HCT116 (cell line): ENCODE data around the gene UPB1.

Experiments
- CEBPB ChIP-seq: IDR thresholded peaks from 2 replicates; pipeline ENCODE4 v1.6.1; 2012; ENCODE audit warnings: low read depth
- ELF1 ChIP-seq: IDR thresholded peaks from 2 replicates; pipeline ENCODE4 v1.6.1; 2012; ENCODE audit warnings: low read depth, borderline replicate concordance
- EZH2 ChIP-seq: fragments of 200-600 bp; sonication (generic); IDR thresholded peaks from 2 replicates; pipeline ENCODE4 v1.6.1; 2017; ENCODE audit warnings: antibody characterized with exemption, mixed run types
- EZH2phosphoT487 ChIP-seq: fragments of 200-600 bp; IDR thresholded peaks from 2 replicates; pipeline ENCODE4 v1.6.1; 2018; ENCODE audit warnings: antibody characterized with exemption, borderline replicate concordance
- JUND ChIP-seq: IDR thresholded peaks from 2 replicates; pipeline ENCODE4 v1.6.1; 2012
- POLR2AphosphoS5 ChIP-seq: IDR thresholded peaks from 2 replicates; pipeline ENCODE4 v1.6.1; 2011; ENCODE audit warnings: mild to moderate bottlenecking, low read depth, low read length, moderate library complexity
- SP1 ChIP-seq: IDR thresholded peaks from 2 replicates; pipeline ENCODE4 v1.6.1; 2012; ENCODE audit warnings: low read depth
- SRF ChIP-seq: IDR thresholded peaks from 2 replicates; pipeline ENCODE4 v1.6.1; 2012; ENCODE audit warnings: low read depth
- TCF7L2 ChIP-seq: IDR thresholded peaks from 2 replicates; pipeline ENCODE4 v1.7.0; 2011; ENCODE audit warnings: borderline replicate concordance, inconsistent platforms; ENCODE audit not compliant: insufficient read depth, insufficient read length; ENCODE audit errors: extremely low read depth
- YY1 ChIP-seq: IDR thresholded peaks from 2 replicates; pipeline ENCODE4 v1.6.1; 2011; ENCODE audit warnings: low read length, low read depth, moderate library complexity, mild to moderate bottlenecking; ENCODE audit not compliant: insufficient replicate concordance; ENCODE audit errors: extremely low read depth
- TF ChIP-seq, protein P1 (sequence below), 3 experiments: fragments of 200-600 bp in 1 of 3; sonication (generic) in 1 of 3; IDR thresholded peaks in 2 of 3; conservative IDR thresholded peaks in 1 of 3; 2 replicates each; pipeline ENCODE4 v1.5.1; 2012 to 2017; ENCODE audit warnings: low read depth in 2 of 3, low read length in 2 of 3, antibody characterized with exemption in 1 of 3, borderline replicate concordance in 1 of 3, control low read depth in 1 of 3, mild to moderate bottlenecking in 1 of 3, mixed read lengths in 1 of 3, mixed run types in 1 of 3, moderate library complexity in 1 of 3; ENCODE audit not compliant: insufficient read depth in 1 of 3
- TF ChIP-seq, protein P2 (sequence below): IDR thresholded peaks from 2 replicates; pipeline ENCODE4 v1.6.1; 2011; ENCODE audit warnings: mild to moderate bottlenecking, low read length, moderate library complexity; ENCODE audit not compliant: insufficient replicate concordance; ENCODE audit errors: extremely low read depth
- TF ChIP-seq, protein P3 (sequence below): IDR thresholded peaks from 2 replicates; pipeline ENCODE4 v1.6.1; 2012; ENCODE audit warnings: low read depth
- TF ChIP-seq, protein P4 (sequence below): IDR thresholded peaks from 2 replicates; pipeline ENCODE4 v1.6.1; 2012

DNA sequence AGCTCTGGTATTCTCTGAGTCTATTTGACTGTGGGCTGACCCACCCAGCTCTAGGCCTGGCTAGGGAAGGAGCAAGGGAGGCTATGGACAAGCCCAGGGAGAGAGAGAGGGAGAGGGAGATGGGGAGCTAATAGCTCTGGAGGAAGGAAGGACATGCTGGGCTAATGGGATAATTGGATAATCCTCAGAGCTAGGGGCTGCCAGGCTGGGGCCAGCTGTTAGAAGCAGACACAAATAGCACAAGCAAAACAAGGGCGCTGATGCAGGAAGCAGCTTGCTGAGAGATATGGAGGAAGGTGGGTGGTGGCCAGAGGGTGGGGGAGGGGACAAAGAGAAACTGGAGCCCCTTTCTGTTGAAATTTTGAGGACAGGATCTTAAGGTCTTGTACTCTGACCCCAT, 44.5 kb upstream of the UPB1 start:
- TF ChIP-seq, protein P1, sequence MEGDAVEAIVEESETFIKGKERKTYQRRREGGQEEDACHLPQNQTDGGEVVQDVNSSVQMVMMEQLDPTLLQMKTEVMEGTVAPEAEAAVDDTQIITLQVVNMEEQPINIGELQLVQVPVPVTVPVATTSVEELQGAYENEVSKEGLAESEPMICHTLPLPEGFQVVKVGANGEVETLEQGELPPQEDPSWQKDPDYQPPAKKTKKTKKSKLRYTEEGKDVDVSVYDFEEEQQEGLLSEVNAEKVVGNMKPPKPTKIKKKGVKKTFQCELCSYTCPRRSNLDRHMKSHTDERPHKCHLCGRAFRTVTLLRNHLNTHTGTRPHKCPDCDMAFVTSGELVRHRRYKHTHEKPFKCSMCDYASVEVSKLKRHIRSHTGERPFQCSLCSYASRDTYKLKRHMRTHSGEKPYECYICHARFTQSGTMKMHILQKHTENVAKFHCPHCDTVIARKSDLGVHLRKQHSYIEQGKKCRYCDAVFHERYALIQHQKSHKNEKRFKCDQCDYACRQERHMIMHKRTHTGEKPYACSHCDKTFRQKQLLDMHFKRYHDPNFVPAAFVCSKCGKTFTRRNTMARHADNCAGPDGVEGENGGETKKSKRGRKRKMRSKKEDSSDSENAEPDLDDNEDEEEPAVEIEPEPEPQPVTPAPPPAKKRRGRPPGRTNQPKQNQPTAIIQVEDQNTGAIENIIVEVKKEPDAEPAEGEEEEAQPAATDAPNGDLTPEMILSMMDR (IDR thresholded peaks at IDR 0.05 in 2 of 3, conservative IDR thresholded peaks at IDR 0.05 in 1 of 3; ENCODE audit: borderline replicate concordance in 1 of 3, insufficient read depth in 1 of 3, low read depth in 2 of 3, low read length in 2 of 3): no peak
- TF ChIP-seq POLR2AphosphoS5 (no peak), SRF (no peak), CEBPB (no peak), SP1 (no peak), YY1 (no peak), EZH2phosphoT487 (no peak), JUND (no peak), TCF7L2 (no peak), EZH2 (no peak), ELF1 (no peak)
- TF ChIP-seq, protein P2, sequence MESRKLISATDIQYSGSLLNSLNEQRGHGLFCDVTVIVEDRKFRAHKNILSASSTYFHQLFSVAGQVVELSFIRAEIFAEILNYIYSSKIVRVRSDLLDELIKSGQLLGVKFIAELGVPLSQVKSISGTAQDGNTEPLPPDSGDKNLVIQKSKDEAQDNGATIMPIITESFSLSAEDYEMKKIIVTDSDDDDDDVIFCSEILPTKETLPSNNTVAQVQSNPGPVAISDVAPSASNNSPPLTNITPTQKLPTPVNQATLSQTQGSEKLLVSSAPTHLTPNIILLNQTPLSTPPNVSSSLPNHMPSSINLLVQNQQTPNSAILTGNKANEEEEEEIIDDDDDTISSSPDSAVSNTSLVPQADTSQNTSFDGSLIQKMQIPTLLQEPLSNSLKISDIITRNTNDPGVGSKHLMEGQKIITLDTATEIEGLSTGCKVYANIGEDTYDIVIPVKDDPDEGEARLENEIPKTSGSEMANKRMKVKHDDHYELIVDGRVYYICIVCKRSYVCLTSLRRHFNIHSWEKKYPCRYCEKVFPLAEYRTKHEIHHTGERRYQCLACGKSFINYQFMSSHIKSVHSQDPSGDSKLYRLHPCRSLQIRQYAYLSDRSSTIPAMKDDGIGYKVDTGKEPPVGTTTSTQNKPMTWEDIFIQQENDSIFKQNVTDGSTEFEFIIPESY: no peak
- TF ChIP-seq, protein P3, sequence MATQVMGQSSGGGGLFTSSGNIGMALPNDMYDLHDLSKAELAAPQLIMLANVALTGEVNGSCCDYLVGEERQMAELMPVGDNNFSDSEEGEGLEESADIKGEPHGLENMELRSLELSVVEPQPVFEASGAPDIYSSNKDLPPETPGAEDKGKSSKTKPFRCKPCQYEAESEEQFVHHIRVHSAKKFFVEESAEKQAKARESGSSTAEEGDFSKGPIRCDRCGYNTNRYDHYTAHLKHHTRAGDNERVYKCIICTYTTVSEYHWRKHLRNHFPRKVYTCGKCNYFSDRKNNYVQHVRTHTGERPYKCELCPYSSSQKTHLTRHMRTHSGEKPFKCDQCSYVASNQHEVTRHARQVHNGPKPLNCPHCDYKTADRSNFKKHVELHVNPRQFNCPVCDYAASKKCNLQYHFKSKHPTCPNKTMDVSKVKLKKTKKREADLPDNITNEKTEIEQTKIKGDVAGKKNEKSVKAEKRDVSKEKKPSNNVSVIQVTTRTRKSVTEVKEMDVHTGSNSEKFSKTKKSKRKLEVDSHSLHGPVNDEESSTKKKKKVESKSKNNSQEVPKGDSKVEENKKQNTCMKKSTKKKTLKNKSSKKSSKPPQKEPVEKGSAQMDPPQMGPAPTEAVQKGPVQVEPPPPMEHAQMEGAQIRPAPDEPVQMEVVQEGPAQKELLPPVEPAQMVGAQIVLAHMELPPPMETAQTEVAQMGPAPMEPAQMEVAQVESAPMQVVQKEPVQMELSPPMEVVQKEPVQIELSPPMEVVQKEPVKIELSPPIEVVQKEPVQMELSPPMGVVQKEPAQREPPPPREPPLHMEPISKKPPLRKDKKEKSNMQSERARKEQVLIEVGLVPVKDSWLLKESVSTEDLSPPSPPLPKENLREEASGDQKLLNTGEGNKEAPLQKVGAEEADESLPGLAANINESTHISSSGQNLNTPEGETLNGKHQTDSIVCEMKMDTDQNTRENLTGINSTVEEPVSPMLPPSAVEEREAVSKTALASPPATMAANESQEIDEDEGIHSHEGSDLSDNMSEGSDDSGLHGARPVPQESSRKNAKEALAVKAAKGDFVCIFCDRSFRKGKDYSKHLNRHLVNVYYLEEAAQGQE: no peak
- TF ChIP-seq, protein P4, sequence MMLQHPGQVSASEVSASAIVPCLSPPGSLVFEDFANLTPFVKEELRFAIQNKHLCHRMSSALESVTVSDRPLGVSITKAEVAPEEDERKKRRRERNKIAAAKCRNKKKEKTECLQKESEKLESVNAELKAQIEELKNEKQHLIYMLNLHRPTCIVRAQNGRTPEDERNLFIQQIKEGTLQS: no peak
